ENCODE results near the gene AIF1L.
"Not testable (repeated sequence)": the region's sequence is repeated elsewhere in the genome, so short reads cannot be mapped to it uniquely, and the experiment has no call there.

AIF1L gene

GRCh38 chr9:131158673-131159072, 62.3 kb downstream of the AIF1L start:
- peaks cover 85% of the 10 kb centered on the region for H3K36me3 Mint-ChIP-seq (ENCODE audit: insufficient read depth)
- DNase-seq; H3K4me3 Mint-ChIP-seq; H3K4me1 Mint-ChIP-seq (ENCODE audit: low read depth in 2 of 2); H3K27ac Mint-ChIP-seq; H3K9me3 Mint-ChIP-seq; ATAC-seq (replicated peaks); H3K27me3 Mint-ChIP-seq: not testable (repeated sequence)

- no peak overlapping the region for H3K4me3 Mint-ChIP-seq
- H3K9me3 Mint-ChIP-seq, result no peaks in the 10 kb centered on the region
- H3K27me3 Mint-ChIP-seq, result no peaks in the 10 kb centered on the region
- no peaks in the 10 kb centered on the region for H3K4me1 Mint-ChIP-seq (ENCODE audit: low read depth in 2 of 2)
- no peak for DNase-seq
- H3K27ac Mint-ChIP-seq, result no peak overlapping the region
- ATAC-seq (replicated peaks), result no peak
- H3K36me3 Mint-ChIP-seq (ENCODE audit: insufficient read depth), result peaks cover 86% of the 10 kb centered on the region
These were observed 64.2 kb downstream of the AIF1L start for GRCh38 chr9:131160416-131161112.

GRCh38 chr9:131161585-131161984, 65.3 kb downstream of the AIF1L start:
- ATAC-seq (replicated peaks), result no peak
- Mint-ChIP-seq H3K9me3 (no peaks in the 10 kb centered on the region), H3K4me1 (ENCODE audit: low read depth in 2 of 2) (no peaks in the 10 kb centered on the region), H3K27me3 (no peaks in the 10 kb centered on the region), H3K27ac (peak overlapping the region in 1 of 2 donors; percentile 13), H3K4me3 (no peak overlapping the region), H3K36me3 (ENCODE audit: insufficient read depth) (peaks cover 81% of the 10 kb centered on the region)
- no peak for DNase-seq

- H3K27me3 Mint-ChIP-seq, result no peaks in the 10 kb centered on the region
- H3K4me3 Mint-ChIP-seq, result no peak overlapping the region
- no peak overlapping the region for H3K27ac Mint-ChIP-seq
- no peak for DNase-seq
- peaks cover 4 to 5% of the 10 kb centered on the region in 2 donors for H3K4me1 Mint-ChIP-seq (ENCODE audit: low read depth in 2 of 2)
- no peak for ATAC-seq (replicated peaks)
- no peaks in the 10 kb centered on the region for H3K9me3 Mint-ChIP-seq
- H3K36me3 Mint-ChIP-seq (ENCODE audit: insufficient read depth), result peaks cover 76% of the 10 kb centered on the region
These were observed 66.6 kb downstream of the AIF1L start for GRCh38 chr9:131162886-131163285.

- H3K9me3 Mint-ChIP-seq, result no peaks in the 10 kb centered on the region
- H3K36me3 Mint-ChIP-seq (ENCODE audit: insufficient read depth), result peaks cover 59% of the 10 kb centered on the region
- no peaks in the 10 kb centered on the region for H3K27me3 Mint-ChIP-seq
- peaks cover 4 to 10% of the 10 kb centered on the region in 2 donors for H3K4me1 Mint-ChIP-seq (ENCODE audit: low read depth in 2 of 2)
- H3K27ac Mint-ChIP-seq, result peak overlapping the region in 1 of 2 donors; percentile 49
- DNase-seq, result no peak
- no peak for ATAC-seq (replicated peaks)
- no peak overlapping the region for H3K4me3 Mint-ChIP-seq
These were observed 69.2 kb downstream of the AIF1L start for GRCh38 chr9:131165523-131165922.

- peaks cover 4 to 10% of the 10 kb centered on the region in 2 donors for H3K4me1 Mint-ChIP-seq (ENCODE audit: low read depth in 2 of 2)
- H3K27ac Mint-ChIP-seq, result peak overlapping the region in 1 of 2 donors; percentile 6
- DNase-seq, result no peak
- H3K9me3 Mint-ChIP-seq, result no peaks in the 10 kb centered on the region
- ATAC-seq (replicated peaks), result no peak
- peaks cover 46% of the 10 kb centered on the region for H3K36me3 Mint-ChIP-seq (ENCODE audit: insufficient read depth)
- no peaks in the 10 kb centered on the region for H3K27me3 Mint-ChIP-seq
- H3K4me3 Mint-ChIP-seq, result no peak overlapping the region
These were observed 70.9 kb downstream of the AIF1L start for GRCh38 chr9:131167146-131167692.

GRCh38 chr9:131167936-131168335, 71.6 kb downstream of the AIF1L start:
- Mint-ChIP-seq H3K4me1 (ENCODE audit: low read depth in 2 of 2) (peaks cover 4 to 10% of the 10 kb centered on the region in 2 donors), H3K4me3 (no peak overlapping the region), H3K27ac (peak overlapping the region; percentile 6 to 35), H3K9me3 (no peaks in the 10 kb centered on the region), H3K36me3 (ENCODE audit: insufficient read depth) (peaks cover 46% of the 10 kb centered on the region), H3K27me3 (no peaks in the 10 kb centered on the region)
- no peak for ATAC-seq (replicated peaks)
- DNase-seq, result no peak

GRCh38 chr9:131169563-131170240, 73.4 kb downstream of the AIF1L start:
- peak overlapping the region in 1 of 2 donors; percentile 13 for H3K27ac Mint-ChIP-seq
- no peaks in the 10 kb centered on the region for H3K27me3 Mint-ChIP-seq
- no peak for ATAC-seq (replicated peaks)
- no peaks in the 10 kb centered on the region for H3K9me3 Mint-ChIP-seq
- peaks cover 4 to 10% of the 10 kb centered on the region in 2 donors for H3K4me1 Mint-ChIP-seq (ENCODE audit: low read depth in 2 of 2)
- peaks cover 49% of the 10 kb centered on the region for H3K36me3 Mint-ChIP-seq (ENCODE audit: insufficient read depth)
- no peak overlapping the region for H3K4me3 Mint-ChIP-seq
- no peak for DNase-seq
